ENCODE data around the gene NOP56.

NOP56 gene

DNA sequence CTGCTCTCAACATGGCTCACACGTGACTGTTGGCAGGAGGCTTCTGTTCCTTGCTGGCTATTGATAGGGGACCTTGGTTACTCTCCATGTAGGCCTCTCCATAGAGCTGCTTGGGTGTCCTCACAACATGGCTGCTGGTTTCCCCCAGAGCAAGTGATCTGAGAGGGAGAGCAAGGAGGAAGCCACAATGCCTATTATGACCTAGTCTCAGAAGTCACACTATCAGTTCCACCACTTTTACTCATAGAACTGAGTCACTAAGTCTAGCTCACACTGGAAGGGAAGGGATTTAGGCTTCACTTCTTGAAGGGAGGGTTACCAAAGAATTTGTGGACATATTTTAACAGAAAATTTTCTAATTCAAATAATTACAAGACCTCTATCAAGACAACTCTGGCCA lies 8.7 kb upstream of the NOP56 start:
- no peaks in the 10 kb centered on the region for H3K79me2 ChIP-seq (ENCODE audit: insufficient read depth, low read length)
- H3K36me3 ChIP-seq (ENCODE audit: insufficient read depth, low read length): no peaks in the 10 kb centered on the region
- no peaks in the 10 kb centered on the region for H3K27me3 ChIP-seq (ENCODE audit: insufficient read depth, low read length, poor library complexity, severe bottlenecking)
- no peak overlapping the region for H3K9ac ChIP-seq (ENCODE audit: low read depth, low read length, poor library complexity, severe bottlenecking)
- H2AFZ ChIP-seq (ENCODE audit: low read length): no peak overlapping the region
- no peaks in the 10 kb centered on the region for H3F3A ChIP-seq (ENCODE audit: low read depth)
- H3K4me3 ChIP-seq (ENCODE audit: low read length, poor library complexity, severe bottlenecking): no peak overlapping the region
- no peak overlapping the region for H3K4me2 ChIP-seq (ENCODE audit: low read depth, low read length, poor library complexity, severe bottlenecking)
- no peaks in the 10 kb centered on the region for H4K20me1 ChIP-seq (ENCODE audit: insufficient read depth, low read length, poor library complexity, severe bottlenecking)
- no peaks in the 10 kb centered on the region for H3K4me1 ChIP-seq (ENCODE audit: insufficient read depth, low read length, poor library complexity, severe bottlenecking)
- no peaks in the 10 kb centered on the region for H3K9me2 ChIP-seq (replicated peaks; ENCODE audit: low read depth, low read length)
- TF ChIP-seq, protein P1, sequence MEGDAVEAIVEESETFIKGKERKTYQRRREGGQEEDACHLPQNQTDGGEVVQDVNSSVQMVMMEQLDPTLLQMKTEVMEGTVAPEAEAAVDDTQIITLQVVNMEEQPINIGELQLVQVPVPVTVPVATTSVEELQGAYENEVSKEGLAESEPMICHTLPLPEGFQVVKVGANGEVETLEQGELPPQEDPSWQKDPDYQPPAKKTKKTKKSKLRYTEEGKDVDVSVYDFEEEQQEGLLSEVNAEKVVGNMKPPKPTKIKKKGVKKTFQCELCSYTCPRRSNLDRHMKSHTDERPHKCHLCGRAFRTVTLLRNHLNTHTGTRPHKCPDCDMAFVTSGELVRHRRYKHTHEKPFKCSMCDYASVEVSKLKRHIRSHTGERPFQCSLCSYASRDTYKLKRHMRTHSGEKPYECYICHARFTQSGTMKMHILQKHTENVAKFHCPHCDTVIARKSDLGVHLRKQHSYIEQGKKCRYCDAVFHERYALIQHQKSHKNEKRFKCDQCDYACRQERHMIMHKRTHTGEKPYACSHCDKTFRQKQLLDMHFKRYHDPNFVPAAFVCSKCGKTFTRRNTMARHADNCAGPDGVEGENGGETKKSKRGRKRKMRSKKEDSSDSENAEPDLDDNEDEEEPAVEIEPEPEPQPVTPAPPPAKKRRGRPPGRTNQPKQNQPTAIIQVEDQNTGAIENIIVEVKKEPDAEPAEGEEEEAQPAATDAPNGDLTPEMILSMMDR (conservative IDR thresholded peaks at IDR 0.05; ENCODE audit: low read length): no peak
- no peak for TF ChIP-seq EZH2phosphoT487 (IDR thresholded peaks at IDR 0.05; ENCODE audit: borderline replicate concordance)
- no peaks in the 10 kb centered on the region for H3K9me3 ChIP-seq (ENCODE audit: insufficient read depth, low read depth, low read length)

DNA sequence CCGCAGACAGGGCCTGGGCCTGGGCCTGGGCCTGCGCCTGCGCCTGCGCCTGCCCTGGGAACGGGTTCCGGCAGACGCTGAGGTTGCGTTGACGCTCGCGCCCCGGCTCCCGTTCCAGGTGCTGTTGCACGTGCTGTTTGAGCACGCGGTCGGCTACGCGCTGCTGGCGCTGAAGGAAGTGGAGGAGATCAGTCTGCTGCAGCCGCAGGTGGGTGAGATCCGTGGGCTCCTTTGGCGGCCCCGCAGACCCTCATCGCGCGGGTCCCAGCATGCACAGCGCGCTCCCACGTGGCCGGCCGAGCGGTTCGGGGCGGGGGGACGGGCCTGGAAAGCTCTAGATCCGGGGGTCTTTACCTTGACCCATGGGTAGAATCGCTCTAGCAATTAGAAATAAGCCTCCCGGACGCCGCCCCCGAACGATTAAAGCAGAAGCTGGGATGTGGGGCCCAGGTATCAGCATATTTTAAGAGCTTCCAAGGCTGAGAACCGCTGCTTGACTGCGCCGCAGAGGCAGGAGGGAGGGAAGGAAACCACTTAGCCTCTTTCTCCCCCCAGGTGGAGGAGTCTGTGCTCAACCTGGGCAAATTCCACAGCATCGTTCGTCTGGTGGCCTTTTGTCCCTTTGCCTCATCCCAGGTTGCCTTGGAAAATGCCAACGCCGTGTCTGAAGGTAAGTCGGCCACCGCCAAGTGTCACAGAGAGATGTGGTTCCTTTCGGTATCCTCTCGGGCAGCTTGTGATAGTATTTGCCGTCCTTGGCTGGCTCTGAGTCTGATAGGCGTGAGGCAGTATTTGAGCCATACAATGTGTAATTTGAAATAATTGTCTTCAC lies 508 bp downstream of the NOP56 start:
- TF ChIP-seq, protein P1 (conservative IDR thresholded peaks at IDR 0.05; ENCODE audit: low read length): no peak
- no peak for TF ChIP-seq EZH2phosphoT487 (IDR thresholded peaks at IDR 0.05; ENCODE audit: borderline replicate concordance)
- H4K20me1 ChIP-seq (ENCODE audit: insufficient read depth, low read length, poor library complexity, severe bottlenecking): peaks cover 55% of the 10 kb centered on the region

DNA sequence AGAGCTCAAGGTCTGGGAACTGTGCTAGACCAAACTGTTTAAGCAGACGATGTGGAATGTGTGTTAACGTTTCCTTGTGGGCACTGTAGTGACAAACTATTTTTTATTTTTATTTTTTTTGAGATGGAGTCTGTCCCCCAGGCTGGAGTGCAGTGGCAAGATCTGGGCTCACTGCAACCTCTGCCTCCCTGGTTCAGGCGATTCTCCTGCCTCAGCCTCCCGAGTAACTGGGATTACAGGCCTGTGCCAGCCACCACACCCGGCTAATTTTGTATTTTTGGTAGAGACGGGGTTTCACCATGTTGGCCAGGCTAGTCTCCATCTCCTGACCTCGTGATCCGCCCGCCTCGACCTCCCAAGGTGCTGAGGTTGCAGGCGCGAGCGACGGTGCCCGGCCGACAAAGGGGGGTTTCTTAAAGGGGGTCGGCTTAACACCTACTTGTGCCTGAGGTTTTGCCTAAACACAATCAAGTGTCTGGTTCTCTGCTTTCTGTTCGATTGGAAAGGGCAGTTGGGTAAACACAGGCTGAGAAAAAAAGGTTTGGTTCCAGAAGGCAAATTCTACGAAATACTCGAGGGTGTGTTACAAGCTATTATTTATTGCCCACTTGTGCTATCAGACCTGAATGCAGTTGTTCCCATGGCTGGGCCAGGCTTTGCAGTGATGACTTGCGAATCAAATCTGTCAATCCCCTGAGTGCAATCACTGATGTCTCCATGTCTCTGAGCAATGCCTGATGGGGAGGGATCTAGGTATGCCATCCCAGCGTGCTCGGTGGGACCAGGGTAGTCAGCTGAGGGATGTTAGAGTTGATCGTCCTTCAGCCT lies 1.3 kb downstream of the NOP56 start:
- no peaks in the 10 kb centered on the region for H3K27me3 ChIP-seq (ENCODE audit: insufficient read depth, low read length, poor library complexity, severe bottlenecking)
- peak overlapping the region; percentile 99 for H3K4me3 ChIP-seq (ENCODE audit: low read length, poor library complexity, severe bottlenecking)
- H3K4me1 ChIP-seq (ENCODE audit: insufficient read depth, low read length, poor library complexity, severe bottlenecking): peaks cover 38% of the 10 kb centered on the region
- peaks cover 17% of the 10 kb centered on the region for H3F3A ChIP-seq (ENCODE audit: low read depth)
- H3K9me3 ChIP-seq (ENCODE audit: insufficient read depth, low read depth, low read length): no peaks in the 10 kb centered on the region
- H3K79me2 ChIP-seq (ENCODE audit: insufficient read depth, low read length): peaks cover 61% of the 10 kb centered on the region
- H3K9me2 ChIP-seq (replicated peaks; ENCODE audit: low read depth, low read length): no peaks in the 10 kb centered on the region
- TF ChIP-seq, protein P1 (conservative IDR thresholded peaks at IDR 0.05; ENCODE audit: low read length): no peak
- TF ChIP-seq EZH2phosphoT487 (IDR thresholded peaks at IDR 0.05; ENCODE audit: borderline replicate concordance): no peak
- H3K36me3 ChIP-seq (ENCODE audit: insufficient read depth, low read length): peaks cover 51% of the 10 kb centered on the region
- H3K4me2 ChIP-seq (ENCODE audit: low read depth, low read length, poor library complexity, severe bottlenecking): peak overlapping the region; percentile 99
- H2AFZ ChIP-seq (ENCODE audit: low read length): no peak overlapping the region
- peak overlapping the region; percentile 94 for H3K9ac ChIP-seq (ENCODE audit: low read depth, low read length, poor library complexity, severe bottlenecking)
- H4K20me1 ChIP-seq (ENCODE audit: insufficient read depth, low read length, poor library complexity, severe bottlenecking): peaks cover 55% of the 10 kb centered on the region

More for the DNA sequence above, 508 bp downstream of the NOP56 start:
- Histone ChIP-seq H3K4me1 (ENCODE audit: insufficient read depth, low read length, poor library complexity, severe bottlenecking) (peaks cover 38% of the 10 kb centered on the region), H3F3A (ENCODE audit: low read depth) (peaks cover 15% of the 10 kb centered on the region), H3K4me2 (ENCODE audit: low read depth, low read length, poor library complexity, severe bottlenecking) (peak overlapping the region; percentile 99), H3K79me2 (ENCODE audit: insufficient read depth, low read length) (peaks cover 61% of the 10 kb centered on the region), H3K36me3 (ENCODE audit: insufficient read depth, low read length) (peaks cover 43% of the 10 kb centered on the region), H3K9me3 (ENCODE audit: insufficient read depth, low read depth, low read length) (no peaks in the 10 kb centered on the region), H3K27me3 (ENCODE audit: insufficient read depth, low read length, poor library complexity, severe bottlenecking) (no peaks in the 10 kb centered on the region), H3K9me2 (replicated peaks; ENCODE audit: low read depth, low read length) (no peaks in the 10 kb centered on the region), H3K4me3 (ENCODE audit: low read length, poor library complexity, severe bottlenecking) (peak overlapping the region; percentile 99), H2AFZ (ENCODE audit: low read length) (peak overlapping the region; percentile 77), H3K9ac (ENCODE audit: low read depth, low read length, poor library complexity, severe bottlenecking) (peak overlapping the region; percentile 94)
